ENCODE measurements around the gene PTPN14.
"Not testable (repeated sequence)": the region's sequence is repeated elsewhere in the genome, so short reads cannot be mapped to it uniquely, and the experiment has no call there.

Gene PTPN14

DNA sequence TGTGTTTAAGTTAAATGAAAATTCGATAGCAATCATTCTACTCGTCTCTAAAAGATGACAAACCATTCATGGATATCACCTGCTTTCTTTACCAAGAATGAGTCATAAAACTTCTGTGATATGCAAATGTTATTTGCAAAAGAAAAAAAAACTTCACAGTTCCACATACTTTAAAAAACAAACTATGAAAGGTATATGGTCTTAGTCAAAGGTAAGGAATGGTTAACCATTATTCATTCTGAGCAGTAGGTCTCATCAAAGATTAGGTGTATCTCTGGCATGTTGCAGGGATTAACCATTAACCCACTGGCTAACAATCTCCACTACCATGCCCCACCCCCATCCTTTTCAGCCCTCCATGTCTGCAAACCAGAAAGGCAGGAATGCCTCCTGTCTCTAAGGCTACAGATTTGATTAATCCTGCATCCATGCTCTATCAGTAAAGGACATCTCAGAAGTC is 44.4 kb downstream of the PTPN14 start:
- peak; percentile 7 to 35 for ATAC-seq

DNA sequence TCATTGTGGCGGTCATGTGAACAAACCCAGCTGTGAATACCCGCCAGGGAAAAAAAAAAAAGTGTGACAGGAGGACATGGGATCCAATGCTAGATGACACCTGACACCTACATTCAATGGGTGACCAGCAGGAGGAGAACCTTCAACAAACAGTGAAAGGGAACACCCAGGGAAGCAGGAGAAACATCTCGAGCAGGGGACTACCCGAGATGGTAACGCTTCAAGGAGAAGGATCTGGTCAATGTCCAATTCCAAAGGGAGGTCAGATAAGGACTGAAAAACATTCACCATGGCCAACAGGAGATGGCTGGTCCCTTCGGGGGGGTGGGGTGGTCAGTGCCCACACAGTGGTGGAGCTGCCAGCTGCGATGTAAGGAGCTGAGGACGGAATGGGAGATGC is 46.3 kb downstream of the PTPN14 start:
- ATAC-seq: no peak

DNA sequence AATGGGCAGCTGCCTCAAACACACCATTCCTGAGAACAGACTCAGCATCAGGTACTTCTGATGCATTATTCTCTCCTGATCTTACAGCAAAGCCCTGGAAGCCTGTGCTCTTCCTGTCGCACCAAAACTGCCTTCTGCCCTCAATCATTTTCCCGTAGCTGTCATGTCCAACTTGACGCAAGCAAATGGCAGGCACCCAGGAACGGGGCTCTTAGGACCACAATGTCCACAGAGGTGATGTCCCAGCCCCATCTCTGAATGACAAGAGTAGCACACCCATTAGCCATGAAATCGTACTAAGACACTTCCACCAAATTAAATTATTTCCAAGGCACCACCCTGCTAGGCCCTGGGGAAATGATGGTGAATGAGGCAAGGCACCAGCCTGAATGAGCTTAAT is 47.1 kb downstream of the PTPN14 start:
- no peak for ATAC-seq

DNA sequence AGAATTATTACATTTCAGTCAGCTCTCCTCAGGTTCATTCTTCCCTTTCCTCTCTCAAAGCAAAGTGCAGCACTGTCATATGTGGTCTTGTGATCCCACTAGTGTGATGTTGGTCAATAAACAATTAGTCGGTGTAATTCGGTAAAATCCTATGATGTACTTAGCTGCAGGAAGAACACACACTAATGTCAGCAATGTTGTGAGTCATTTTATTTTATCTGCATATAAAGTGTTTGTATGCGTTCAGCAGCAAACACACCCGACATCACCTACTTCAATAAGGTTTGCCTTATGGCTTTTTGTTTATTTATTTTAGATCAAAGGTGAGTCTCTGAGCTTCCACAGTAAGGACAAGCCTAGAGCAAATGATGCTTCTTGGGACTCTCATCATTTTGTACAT is 47.8 kb downstream of the PTPN14 start:
- ATAC-seq: no peak

DNA sequence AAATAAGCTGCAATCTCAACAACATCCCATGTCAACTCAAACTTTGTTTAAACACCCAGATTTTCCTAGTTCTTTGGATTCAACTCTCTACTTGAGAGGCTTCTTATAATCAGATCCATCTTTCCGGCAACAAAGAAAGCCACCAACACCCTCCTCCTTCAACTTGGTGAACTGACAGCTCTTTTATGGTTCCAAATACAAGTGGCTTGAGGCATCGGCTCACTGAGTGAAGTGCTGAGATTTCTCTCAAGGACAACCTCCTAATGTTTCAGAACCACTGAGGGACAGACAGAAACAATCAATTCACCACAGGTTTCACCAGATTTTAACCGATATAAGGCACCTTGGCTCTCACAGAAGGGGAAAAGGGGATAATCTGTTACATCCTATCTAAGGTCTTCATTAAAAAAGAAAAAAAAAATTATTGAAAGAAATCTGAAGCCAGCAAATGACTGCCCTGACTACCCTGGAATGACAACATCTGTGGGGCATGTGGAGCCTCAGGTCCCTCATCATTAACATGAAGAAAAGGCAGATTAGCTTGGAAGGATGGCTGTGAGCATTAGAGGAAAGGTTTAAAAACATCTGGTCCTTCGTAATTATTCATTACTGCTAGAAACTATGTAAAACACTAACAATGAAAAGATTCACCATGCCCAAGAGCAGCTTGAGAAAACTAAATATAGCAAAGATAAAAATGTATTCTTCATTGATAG is 50.9 kb downstream of the PTPN14 start:
- ATAC-seq: no peak

DNA sequence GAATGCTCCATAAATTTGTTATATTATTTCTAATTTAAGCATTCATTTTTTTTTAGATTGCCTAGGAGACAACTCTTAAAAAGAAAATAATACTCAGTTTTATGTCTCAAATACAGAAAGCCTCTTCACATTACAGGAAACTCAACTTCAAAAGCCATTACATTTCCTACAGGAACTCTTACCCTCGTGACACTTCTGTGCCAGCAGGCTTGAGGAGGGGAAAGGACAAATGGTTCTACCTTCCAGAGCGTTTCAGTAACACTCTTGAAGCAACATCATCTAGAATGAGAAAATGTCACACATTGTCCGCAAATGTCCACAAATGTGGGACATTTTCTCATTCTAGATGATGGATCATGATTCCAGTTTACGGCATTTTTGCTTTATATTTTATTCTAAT is 51.7 kb downstream of the PTPN14 start:
- ATAC-seq: no peak

DNA sequence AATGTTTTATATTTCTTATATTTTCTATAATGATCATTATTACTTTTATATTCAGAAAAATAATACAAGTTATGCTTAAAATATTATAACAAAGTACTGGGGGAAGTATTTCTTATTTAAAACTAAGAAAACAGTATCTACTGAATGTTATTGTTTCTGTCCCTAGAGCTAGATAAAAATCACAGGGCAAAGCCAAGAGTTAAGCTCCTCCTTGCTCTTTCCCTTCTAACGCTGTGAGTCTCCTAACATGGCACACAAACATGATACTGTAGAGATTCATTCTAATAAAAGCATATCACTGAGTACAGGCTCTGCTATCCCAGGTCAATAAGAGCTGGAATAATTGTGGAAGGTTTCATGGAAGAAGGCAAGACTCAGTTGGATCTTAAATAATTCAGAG is 53.4 kb downstream of the PTPN14 start:
- no peak for ATAC-seq

DNA sequence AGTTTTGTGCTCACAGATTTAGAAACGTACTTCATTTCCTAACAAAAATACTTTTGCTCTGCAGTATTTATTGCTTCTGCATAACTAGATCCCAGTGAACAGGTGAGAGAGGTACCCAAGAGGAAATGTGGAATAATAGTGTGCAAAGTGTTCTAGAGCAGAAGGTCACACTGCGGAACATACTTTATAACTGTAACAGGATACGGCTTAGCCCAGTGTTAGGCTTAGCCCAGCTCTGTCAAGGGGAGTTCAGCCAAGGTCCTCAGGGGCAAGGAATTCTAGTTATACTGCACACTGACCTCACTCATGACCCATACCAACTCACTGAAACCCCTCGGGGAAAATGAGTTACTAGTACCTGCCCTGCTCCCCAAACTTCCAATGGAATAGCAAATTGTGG is 55.3 kb downstream of the PTPN14 start:
- no peak for ATAC-seq

DNA sequence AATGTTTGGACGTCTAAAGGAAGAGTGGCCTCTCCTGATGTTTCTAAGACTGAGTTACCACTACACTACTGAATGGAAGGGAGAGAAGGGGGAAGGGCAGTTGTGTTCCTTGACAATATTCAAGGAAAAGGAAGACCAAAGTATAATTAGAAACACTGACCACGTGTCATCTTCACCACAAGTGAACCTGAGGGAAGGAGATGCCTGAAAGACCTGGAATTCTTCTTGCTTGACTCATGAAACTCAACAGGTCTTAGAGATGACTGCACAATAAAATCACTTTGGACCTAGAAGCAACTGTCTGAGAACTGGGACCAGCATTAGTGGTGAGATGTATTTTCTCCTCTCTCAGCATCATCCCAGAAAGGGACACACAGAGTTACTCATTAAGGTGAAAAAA is 56.7 kb downstream of the PTPN14 start:
- ATAC-seq: no peak

DNA sequence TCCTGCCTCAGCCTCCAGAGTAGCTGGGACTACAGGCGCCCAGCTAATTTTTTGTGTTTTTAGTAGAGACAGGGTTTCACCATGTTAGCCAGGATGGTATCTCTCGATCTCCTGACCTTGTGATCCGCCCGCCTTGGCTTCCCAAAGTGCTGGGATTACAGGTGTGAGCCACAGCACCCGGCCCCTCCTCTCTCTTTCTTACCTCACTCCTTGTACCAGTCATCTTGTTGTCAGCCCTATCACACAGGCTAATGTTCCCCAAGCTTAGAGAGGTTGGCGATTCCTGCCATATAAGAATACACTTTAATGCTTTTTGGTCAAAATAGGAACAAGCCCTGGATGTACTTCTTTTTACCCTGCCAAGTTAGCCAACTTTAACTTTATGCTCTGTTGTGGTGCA is 57.2 kb downstream of the PTPN14 start:
- ATAC-seq: not testable (repeated sequence)

DNA sequence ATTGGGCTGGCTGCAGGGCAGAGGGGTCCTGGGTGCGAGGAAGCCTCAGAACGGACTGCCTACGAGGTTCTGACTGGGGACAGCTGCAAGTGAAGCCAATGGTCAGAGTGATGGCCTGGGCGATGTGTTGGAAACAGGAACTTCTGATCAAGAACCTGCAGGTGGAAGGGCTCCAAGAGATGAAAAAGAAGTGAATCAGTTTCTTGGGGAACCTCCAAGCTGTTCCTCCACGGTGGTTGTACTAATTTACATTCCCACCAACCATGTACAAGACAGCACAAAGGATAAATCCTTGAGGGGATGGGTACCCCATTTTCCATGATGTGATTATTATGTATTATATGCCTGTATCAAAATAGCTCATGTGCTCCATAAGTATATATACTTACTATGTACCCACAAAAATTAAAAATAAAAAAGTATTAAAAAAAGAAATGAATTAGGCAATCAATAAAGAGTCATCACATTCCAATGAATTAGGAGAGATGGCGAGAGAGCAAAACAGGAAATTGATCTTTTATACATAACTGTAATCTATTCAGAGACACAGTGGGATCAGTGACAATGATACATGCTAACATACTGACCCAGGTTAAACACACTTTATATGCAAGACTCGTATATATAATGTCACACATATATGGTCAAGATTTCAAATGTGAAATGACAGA is 58.1 kb downstream of the PTPN14 start:
- ATAC-seq: no peak

DNA sequence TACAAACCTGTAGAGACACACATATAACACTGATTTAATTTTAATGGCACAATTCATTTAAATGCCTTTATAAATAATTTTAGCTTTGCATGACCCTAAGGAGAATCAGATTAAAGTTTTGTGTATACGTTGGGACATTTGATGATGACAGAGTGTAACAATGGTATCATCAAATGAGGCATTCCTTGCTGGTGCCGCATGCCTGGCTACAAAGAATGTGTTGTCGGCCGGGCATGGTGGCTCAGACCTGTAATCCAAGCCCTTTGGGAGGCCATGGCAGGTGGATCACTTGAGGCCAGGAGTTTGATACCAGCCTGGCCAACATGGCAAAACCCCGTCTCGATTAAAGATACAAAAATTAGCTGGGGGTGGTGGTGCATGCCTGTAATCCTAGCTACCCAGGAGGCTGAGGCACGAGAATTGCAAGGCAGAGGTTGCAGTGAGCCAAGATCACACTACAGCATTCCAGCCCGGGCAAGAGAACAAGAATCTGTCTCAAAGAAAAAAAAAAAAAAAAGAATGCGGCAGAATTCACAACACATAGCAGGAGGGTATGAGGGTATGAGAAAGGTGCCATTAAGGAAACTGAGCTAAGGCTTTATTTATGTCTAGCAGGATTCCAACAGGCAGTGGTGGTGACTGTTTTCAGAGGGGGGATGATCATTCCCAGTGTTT is 58.9 kb downstream of the PTPN14 start:
- ATAC-seq: no peak

DNA sequence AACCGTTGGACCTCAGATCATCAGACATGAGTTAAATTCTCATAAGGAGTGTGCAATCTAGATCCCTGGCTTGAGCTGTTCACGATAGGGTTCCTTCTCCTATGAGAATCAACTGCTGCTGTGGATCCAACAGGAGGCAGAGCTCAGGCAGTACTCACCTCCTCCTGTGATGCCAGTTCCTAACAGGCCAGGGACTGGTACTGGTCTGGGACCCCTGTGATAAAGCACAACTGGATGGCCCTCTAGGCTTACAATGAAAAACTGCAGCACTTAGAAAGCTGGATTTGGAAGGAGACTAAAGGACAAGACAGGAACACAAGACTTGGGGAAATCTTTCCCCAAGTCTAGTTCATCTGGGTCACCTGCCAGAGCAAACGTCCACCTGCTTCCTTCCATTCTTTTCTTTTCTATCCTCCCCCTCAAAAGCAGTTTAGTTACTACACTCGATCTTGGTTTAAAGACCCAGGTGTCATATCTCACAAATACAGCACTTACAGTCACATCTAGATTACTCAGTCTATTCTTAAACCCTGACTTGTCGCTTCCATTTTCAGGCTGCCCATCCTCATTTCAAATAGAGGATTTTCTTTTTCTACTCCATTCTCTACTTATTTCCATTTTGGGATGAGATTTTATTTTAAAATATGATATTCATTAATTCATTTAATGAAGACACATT is 59.8 kb downstream of the PTPN14 start:
- ATAC-seq: no peak

DNA sequence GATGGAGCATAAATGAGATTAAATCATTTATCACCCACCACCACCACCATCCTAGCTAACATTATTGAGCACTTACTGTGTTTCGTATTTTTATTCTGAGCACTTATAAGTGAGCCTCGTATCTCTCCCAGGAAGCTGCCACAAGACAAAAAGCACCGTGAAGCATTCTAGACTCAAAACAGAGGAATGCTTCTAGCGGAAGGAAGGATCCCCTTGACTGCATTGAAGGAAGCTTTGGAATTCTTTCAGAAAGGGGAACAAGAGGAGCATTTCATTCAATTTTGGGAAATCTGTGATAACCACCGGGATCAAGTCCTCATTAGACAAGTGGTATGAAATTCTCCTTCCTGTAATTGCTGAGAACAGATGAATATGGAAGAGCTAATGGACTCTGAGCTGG is 66.3 kb downstream of the PTPN14 start:
- no peak for ATAC-seq

DNA sequence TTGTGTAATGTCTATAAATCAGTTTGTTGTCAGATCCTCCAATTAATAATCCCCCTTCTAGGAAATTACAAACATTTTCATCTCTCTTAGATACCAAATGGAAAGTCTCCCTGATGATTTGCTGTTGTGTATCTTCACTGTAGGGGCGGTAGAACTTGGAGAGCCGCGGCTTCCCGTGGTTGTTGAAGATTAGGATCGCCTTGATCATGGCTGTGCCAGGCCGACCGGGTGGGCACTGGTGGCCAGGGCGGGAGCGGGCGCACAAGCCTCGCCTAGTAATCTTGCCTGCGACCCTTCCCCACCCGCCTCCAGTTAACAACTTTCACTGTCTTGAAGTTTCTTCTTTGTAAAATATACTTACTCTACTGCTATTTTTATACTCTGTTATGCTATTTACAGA is 68.2 kb downstream of the PTPN14 start:
- ATAC-seq: not testable (repeated sequence)

DNA sequence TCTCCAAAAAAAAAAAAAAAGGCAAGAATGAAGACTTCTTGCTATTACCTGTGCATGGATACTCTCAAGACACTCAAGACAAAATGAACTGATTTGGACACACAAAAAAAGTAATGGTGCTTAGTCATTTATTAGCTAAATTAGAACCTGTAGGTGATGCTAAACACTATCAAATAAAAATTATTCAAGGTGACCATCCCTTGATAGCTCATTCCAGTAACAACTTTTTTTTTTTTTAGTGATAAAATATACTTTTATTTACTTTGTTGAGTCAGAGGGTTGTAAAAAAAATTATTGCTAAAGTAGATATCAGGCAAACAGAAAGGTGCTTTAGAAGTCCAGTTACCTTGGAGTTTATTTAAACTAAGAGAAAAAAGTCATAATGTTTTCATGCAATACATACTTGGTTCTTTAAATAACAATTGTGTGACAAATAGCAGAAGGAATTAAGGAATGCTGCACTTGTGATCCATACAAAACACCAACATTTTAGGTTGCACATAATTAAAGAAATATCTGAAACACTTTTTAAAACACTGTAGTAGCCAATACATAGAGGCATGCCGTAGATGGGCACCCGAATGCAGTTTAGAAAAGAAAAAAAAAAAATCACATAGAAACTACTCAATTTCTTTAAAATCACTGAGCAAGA is 69.3 kb downstream of the PTPN14 start:
- ATAC-seq: not testable (repeated sequence)

DNA sequence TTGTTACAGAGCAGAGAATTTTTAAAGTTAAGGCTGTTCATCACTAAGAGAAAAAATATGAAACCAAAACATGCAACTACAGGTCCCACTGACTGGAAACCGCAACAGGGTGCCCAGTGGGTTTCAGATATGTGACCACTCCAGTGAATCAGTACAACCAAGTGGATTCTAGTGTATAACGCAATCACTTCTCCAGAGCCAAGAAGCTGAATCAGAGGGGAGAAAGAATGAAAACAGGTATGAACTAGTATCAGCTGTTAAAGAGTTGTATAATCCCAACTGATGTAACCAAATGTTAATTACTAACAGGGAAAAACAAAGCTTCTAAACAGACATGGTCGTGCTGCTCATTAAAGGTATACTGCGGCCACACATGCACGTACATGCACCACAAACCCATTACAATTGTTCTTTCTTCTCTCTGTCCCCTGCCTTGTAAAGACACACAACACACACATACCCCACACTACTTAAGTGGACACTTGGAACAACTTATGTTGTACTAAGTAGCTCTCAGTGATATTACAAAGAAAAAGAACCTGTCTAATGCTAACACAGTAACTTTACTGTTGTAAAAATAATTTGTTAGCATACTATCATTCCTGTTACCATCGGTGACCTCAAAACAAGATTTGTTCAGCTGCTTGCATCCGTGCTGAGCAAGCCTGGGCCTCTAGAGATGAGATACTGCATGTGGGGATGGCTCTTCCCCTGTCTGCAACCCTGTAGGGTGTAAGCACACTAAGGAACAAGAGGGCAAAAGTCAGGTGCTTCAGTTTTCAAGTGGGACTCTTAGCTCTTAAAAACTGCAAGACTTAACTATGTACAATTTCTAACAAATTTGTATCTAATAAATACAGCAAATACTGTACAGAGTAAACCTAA is 74.2 kb downstream of the PTPN14 start:
- ATAC-seq: no peak

DNA sequence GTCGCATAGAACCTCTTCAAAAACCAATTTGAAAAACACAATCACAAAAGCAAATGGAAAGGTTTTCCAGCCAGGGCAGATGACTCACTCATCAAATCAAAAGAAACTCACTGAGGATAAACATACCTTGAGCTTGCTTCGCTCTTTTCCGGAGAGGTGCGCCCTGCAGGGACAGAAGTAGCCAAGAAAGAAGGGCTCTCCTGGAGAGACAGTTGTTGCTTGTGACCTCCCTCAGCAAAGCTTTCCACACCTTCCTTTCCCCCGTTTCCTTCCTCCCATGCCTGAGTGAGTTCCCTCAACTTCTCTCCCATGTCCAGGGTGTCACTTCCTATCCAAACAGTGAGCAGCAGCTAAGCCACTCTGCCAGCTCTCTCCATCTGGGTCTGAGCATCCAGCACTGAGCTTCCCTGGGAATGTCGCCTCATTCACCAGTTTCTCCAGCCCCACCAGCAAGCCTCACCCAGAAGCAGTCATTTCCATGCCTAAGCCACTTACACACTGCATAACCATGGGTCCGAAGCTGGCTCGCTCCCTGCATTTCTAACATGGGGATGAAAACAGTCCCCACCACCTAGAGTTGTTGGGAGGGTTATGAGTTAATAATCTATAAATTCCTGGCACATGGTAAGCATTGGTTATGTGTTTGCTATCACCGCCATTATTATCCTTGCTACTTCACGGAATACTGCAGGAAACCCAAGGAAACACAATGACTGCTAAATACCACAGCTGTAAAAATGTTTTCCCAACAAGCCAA is 75.0 kb downstream of the PTPN14 start:
- no peak for ATAC-seq

DNA sequence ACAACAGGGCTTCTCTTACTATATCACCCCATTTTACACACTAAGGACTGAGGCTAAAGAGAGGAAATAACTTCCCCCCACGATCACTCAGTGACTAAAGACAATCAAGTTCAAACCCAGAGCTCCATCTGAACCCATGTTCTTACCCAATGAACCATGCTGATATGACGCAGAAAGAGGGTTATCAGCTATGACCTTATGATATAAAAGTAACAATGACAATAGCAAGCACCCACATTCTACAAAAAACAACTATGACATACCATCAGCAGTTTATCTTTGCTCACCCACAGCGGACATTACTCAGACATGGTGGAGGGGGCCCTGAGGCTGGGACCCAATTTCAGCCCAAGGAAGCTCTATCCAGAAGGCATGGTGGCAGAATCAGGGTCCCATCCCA is 75.7 kb downstream of the PTPN14 start:
- ATAC-seq: no peak

DNA sequence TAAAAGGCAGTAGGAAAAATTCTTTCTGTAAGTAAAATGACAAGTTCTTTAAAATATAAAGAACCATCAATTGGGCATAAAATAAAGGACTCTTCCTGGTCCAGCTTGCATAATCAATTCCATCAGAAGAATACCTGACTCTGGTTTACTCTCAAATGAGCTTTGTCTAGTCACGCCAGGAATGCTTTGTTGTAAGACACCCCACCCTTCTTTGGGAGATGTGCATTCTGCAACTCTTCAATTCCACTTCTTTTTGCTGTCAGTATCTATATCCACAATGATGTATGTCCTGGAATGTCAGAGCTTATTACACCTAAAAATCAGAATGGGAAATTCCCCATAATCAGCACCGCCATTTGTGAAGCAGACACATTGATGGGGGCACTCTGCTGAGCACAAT is 76.1 kb downstream of the PTPN14 start:
- no peak for ATAC-seq

DNA sequence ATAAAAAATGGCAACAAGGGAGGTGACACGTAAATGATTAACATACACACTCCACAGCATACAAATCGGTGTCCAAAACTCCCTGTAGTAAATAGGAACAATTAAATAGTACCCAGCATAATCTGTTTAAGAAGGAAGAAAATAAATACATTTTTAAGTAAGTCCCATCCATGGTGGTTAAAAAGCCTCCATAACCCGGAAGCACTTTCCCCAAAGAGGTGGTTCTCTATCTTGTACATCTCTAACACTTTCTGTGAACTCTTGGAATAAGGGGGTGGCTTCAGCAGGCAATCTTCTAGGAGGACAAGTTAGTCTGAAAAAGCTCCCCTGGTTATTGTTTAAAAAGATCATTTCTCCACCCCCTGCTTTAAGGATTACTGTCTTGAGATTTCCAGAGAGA is 76.9 kb downstream of the PTPN14 start:
- ATAC-seq: no peak

Measured in activated CD4-positive, CD25-positive, alpha-beta regulatory T cell treated with anti-CD3 and anti-CD28 coated beads, Interleukin-2, amount 50 U/mL, for 24 hours (primary cell).